Activated CD4-positive, alpha-beta memory T cell treated with anti-CD3 and anti-CD28 coated beads for 36 hours (primary cell): ENCODE measurements around the gene SPAG16. TPM values are rescaled to one million over a fixed set of nuclear protein-coding genes. Genes with fewer than 3 reads are reported as not detected.
"Not testable (repeated sequence)": the region's sequence is repeated elsewhere in the genome, so short reads cannot be mapped to it uniquely, and the experiment has no call there.

ENCODE experiments used
- CTCF ChIA-PET: fragments of 350-600 bp; sonication (Branson Sonifier 250); formaldehyde crosslinking; loops from one replicate; lab custom pipeline; 2021; ENCODE audit warnings: antibody characterized with exemption, inconsistent platforms; lab: Charles Lee
- POLR2A ChIA-PET: fragments of 350-600 bp; sonication (Branson Sonifier 250); formaldehyde crosslinking; loops from one replicate; lab custom pipeline; 2021; ENCODE audit warnings: antibody characterized with exemption; lab: Charles Lee
- DNase-seq: peaks from one replicate; pipeline ENCODE4 v3.0.0-alpha.2; 2020
- H3K27ac Mint-ChIP-seq: one replicate; pipeline ENCODE4 v1.8.0; 2021; ENCODE audit warnings: mixed read lengths
- H3K27me3 Mint-ChIP-seq: one replicate; pipeline ENCODE4 v1.8.0; 2021; ENCODE audit warnings: mixed read lengths
- H3K36me3 Mint-ChIP-seq: one replicate; pipeline ENCODE4 v1.8.0; 2021; ENCODE audit warnings: mixed read lengths
- H3K4me1 Mint-ChIP-seq: one replicate; pipeline ENCODE4 v1.8.0; 2021; ENCODE audit warnings: low read depth, mixed read lengths
- H3K4me3 Mint-ChIP-seq: one replicate; pipeline ENCODE4 v1.8.0; 2021; ENCODE audit warnings: mild to moderate bottlenecking, mixed read lengths
- H3K9me3 Mint-ChIP-seq: one replicate; pipeline ENCODE4 v1.8.0; 2021; ENCODE audit warnings: mixed read lengths
- intact Hi-C: fragments of 100-400 bp; cut with micrococcal nuclease; formaldehyde crosslinking; loops from one replicate; pipeline ENCODE4 v1.15.1; 2023
- total RNA-seq, 2 experiments: library from RNA; stranded (reverse); gene quantifications; one replicate each; pipeline ENCODE4 v1.2.3, GENCODE V29; 2021

The SPAG16 gene
- total RNA-seq, 2 experiments from 2014 or later: 9.1 to 10.4 TPM

- H3K4me3 Mint-ChIP-seq: no peak overlapping the region
- POLR2A ChIA-PET: no interaction called here
Observed at GRCh38 chr2:213317929-213318328, 33.7 kb downstream of the SPAG16 start.

DNA sequence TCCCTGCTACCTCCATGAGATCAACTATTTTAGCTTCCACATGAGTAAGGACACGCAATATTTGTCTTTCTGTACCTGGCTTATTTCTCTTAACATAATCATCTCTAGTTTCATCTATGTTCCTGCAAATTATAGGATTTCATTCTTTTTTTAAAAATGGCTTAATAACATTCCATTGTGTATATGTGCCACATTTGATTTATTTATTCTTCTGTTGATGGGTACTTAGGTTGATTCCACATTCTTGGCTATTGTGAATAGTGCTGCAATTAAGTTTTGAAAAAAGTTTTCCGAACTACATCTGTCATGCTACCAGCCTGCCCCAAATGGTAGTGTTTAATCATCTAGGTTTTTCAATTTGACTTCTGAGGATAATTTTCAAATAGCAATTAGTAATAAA lies 36.3 kb downstream of the SPAG16 start:
- Mint-ChIP-seq H3K4me3 (no peak overlapping the region), H3K27ac (no peak overlapping the region), H3K4me1 (no peaks in the 10 kb centered on the region), H3K36me3 (peaks cover 58% of the 10 kb centered on the region), H3K9me3 (peaks cover 8% of the 10 kb centered on the region), H3K27me3 (no peaks in the 10 kb centered on the region)
- ChIA-PET CTCF (no interaction called here), POLR2A (no interaction called here)
- DNase-seq: no peak
- intact Hi-C loops: no loop called here

More at GRCh38 chr2:213317929-213318328, 33.7 kb downstream of the SPAG16 start:
- no peak overlapping the region for H3K27ac Mint-ChIP-seq
- no peaks in the 10 kb centered on the region for H3K27me3 Mint-ChIP-seq
- DNase-seq: no peak
- H3K4me1 Mint-ChIP-seq: no peaks in the 10 kb centered on the region
- intact Hi-C loops: no loop called here
- CTCF ChIA-PET: no interaction called here
- peaks cover 44% of the 10 kb centered on the region for H3K36me3 Mint-ChIP-seq
- H3K9me3 Mint-ChIP-seq: no peaks in the 10 kb centered on the region

DNA sequence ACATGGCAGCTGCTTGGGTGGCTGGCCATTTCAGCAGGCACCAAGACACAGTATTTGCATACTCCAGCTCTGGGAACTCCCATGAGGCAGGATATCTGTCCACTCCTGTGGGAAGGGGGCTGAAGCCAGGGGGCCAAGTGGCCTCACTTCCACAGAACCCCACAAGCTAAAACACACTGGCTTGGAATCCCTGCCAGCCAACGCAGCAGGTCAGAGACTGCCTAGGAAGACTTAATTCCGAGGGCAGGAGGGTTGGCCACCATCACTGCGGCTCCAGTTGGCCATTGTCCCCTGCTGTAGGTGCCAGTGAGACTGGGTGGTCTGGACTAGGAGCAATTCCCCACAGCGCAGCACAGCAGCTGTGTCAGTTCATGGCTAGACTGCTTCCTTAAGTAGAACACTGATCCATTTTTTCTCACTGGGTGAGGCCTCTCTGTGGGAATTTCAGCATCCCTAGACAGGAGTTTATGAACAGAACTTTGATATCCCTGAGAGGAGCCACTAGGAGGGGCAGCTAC lies 52.0 kb downstream of the SPAG16 start:
- Mint-ChIP-seq H3K27ac (no peak overlapping the region), H3K4me1 (no peaks in the 10 kb centered on the region), H3K36me3 (peaks cover 5% of the 10 kb centered on the region), H3K27me3 (no peaks in the 10 kb centered on the region), H3K4me3 (no peak overlapping the region), H3K9me3 (peaks cover 66% of the 10 kb centered on the region)
- intact Hi-C loops: no loop called here
- CTCF ChIA-PET: no interaction called here
- POLR2A ChIA-PET: no interaction called here
- DNase-seq: no peak

DNA sequence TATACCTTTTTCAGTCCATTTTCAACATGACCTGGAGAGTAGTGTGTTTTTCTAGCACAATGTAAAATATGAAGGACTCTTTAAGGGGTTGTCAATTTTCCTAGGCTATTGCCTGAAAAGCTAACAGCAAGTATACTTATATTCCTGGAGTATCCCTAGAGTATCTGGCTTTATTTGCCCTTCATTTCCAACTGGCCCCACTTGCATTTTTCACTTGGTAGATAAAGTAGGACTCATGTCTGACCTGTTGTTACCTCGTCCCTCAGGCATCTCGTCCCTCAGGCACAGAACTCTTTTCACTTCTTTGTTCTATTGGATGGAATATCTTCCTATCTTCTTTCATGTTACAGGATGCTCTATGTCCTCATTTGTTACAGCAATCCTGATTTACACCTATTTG lies 69.2 kb downstream of the SPAG16 start:
- Mint-ChIP-seq H3K4me1 (no peaks in the 10 kb centered on the region), H3K9me3 (peaks cover 12% of the 10 kb centered on the region), H3K27me3 (no peaks in the 10 kb centered on the region), H3K27ac (no peak overlapping the region), H3K36me3 (no peaks in the 10 kb centered on the region), H3K4me3 (no peak overlapping the region)
- ChIA-PET POLR2A (no interaction called here), CTCF (no interaction called here)
- intact Hi-C loops: no loop called here
- no peak for DNase-seq

DNA sequence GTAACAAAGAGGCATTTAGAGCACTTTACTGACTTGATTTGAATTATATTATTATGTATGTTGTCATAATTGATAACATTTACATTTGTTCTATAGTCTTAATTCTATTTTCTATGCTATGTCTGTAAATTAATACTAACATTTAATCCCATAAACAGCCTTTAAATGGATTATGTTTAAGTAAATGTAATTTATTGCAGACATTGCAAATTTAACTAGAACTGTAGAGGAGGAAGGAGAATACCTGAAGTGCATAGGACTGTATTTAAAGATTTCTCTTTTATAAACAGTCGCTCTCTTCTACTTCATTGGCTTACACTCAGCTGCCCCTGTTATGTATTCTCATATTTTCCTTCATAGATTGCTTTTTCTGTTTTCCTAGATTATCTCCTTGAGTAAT lies 92.4 kb downstream of the SPAG16 start:
- Mint-ChIP-seq H3K4me1 (no peaks in the 10 kb centered on the region), H3K27me3 (no peaks in the 10 kb centered on the region), H3K9me3 (no peaks in the 10 kb centered on the region), H3K27ac (no peak overlapping the region), H3K36me3 (no peaks in the 10 kb centered on the region), H3K4me3 (no peak overlapping the region)
- DNase-seq: no peak
- ChIA-PET CTCF (no interaction called here), POLR2A (no interaction called here)
- intact Hi-C loops: no loop called here

GRCh38 chr2:213407027-213407426 lies 122.8 kb downstream of the SPAG16 start:
- H3K4me3 Mint-ChIP-seq: not testable (repeated sequence)

GRCh38 chr2:213408426-213409070 lies 124.3 kb downstream of the SPAG16 start:
- H3K4me3 Mint-ChIP-seq, H3K4me1 Mint-ChIP-seq, POLR2A ChIA-PET, H3K36me3 Mint-ChIP-seq, H3K9me3 Mint-ChIP-seq, H3K27me3 Mint-ChIP-seq, CTCF ChIA-PET, H3K27ac Mint-ChIP-seq, DNase-seq, intact Hi-C loops: not testable (repeated sequence)

More at GRCh38 chr2:213407027-213407426, 122.8 kb downstream of the SPAG16 start:
- H3K9me3 Mint-ChIP-seq, H3K36me3 Mint-ChIP-seq, POLR2A ChIA-PET, H3K27me3 Mint-ChIP-seq, intact Hi-C loops, CTCF ChIA-PET, DNase-seq, H3K4me1 Mint-ChIP-seq, H3K27ac Mint-ChIP-seq: not testable (repeated sequence)

- H3K27ac Mint-ChIP-seq, H3K9me3 Mint-ChIP-seq, DNase-seq, CTCF ChIA-PET, H3K4me3 Mint-ChIP-seq, POLR2A ChIA-PET, H3K4me1 Mint-ChIP-seq, H3K36me3 Mint-ChIP-seq, H3K27me3 Mint-ChIP-seq, intact Hi-C loops: not testable (repeated sequence)
Observed at GRCh38 chr2:213410687-213411086, 126.4 kb downstream of the SPAG16 start.

- DNase-seq: no peak
- intact Hi-C loops: no loop called here
- H3K27me3 Mint-ChIP-seq: no peaks in the 10 kb centered on the region
- no peaks in the 10 kb centered on the region for H3K36me3 Mint-ChIP-seq
- CTCF ChIA-PET: no interaction called here
- H3K9me3 Mint-ChIP-seq: no peaks in the 10 kb centered on the region
- H3K4me1 Mint-ChIP-seq: no peaks in the 10 kb centered on the region
- no peak overlapping the region for H3K27ac Mint-ChIP-seq
- H3K4me3 Mint-ChIP-seq: no peak overlapping the region
- POLR2A ChIA-PET: no interaction called here
Observed at GRCh38 chr2:213411582-213412289, 127.5 kb downstream of the SPAG16 start.

GRCh38 chr2:213415093-213415492 lies 130.8 kb downstream of the SPAG16 start:
- Mint-ChIP-seq H3K36me3 (no peaks in the 10 kb centered on the region), H3K4me3 (no peak overlapping the region), H3K4me1 (no peaks in the 10 kb centered on the region), H3K9me3 (no peaks in the 10 kb centered on the region), H3K27me3 (no peaks in the 10 kb centered on the region), H3K27ac (no peak overlapping the region)
- DNase-seq: no peak
- ChIA-PET CTCF (no interaction called here), POLR2A (no interaction called here)
- intact Hi-C loops: no loop called here

- H3K4me1 Mint-ChIP-seq: no peaks in the 10 kb centered on the region
- H3K27me3 Mint-ChIP-seq: no peaks in the 10 kb centered on the region
- DNase-seq: no peak
- H3K36me3 Mint-ChIP-seq: no peaks in the 10 kb centered on the region
- POLR2A ChIA-PET: no interaction called here
- H3K9me3 Mint-ChIP-seq: no peaks in the 10 kb centered on the region
- intact Hi-C loops: no loop called here
- CTCF ChIA-PET: no interaction called here
- no peak overlapping the region for H3K27ac Mint-ChIP-seq
- no peak overlapping the region for H3K4me3 Mint-ChIP-seq
Observed at GRCh38 chr2:213416832-213417231, 132.6 kb downstream of the SPAG16 start.

- H3K27ac Mint-ChIP-seq: no peak overlapping the region
- no peaks in the 10 kb centered on the region for H3K4me1 Mint-ChIP-seq
- ChIA-PET POLR2A (no interaction called here), CTCF (no interaction called here)
- no peak for DNase-seq
- no peaks in the 10 kb centered on the region for H3K9me3 Mint-ChIP-seq
- no peak overlapping the region for H3K4me3 Mint-ChIP-seq
- intact Hi-C loops: no loop called here
- H3K36me3 Mint-ChIP-seq: no peaks in the 10 kb centered on the region
- H3K27me3 Mint-ChIP-seq: no peaks in the 10 kb centered on the region
Observed at GRCh38 chr2:213419980-213420379, 135.7 kb downstream of the SPAG16 start.
